GM13976 (cell line): ENCODE measurements around the gene C7orf25.

Source experiments
- DNase-seq: peaks from one replicate; pipeline ENCODE4 v3.0.0; 2012; ENCODE audit warnings: low spot score
- CTCF ChIP-seq: IDR thresholded peaks from 2 replicates; pipeline ENCODE4 v1.5.1; 2012; ENCODE audit warnings: borderline replicate concordance, mild to moderate bottlenecking; ENCODE audit not compliant: insufficient read depth; ENCODE audit errors: extremely low read depth, missing control alignments, control extremely low read depth
- in situ Hi-C: fragments of 300-500 bp; cut with MboI; formaldehyde crosslinking; loops from one replicate; pipeline ENCODE4 v1.12.0; 2022; ENCODE audit warnings: low sequenced_read_pairs, mixed read lengths, inconsistent platforms; ENCODE audit not compliant: unreplicated experiment

The C7orf25 gene

GRCh38 chr7:42931447-42931833, 19.6 kb upstream of the C7orf25 start:
- in situ Hi-C loops: loop anchor here (25.0 kb wide), 2 partner anchors 506 to 906 kb away; no protein-coding TSS in a partner anchor
- DNase-seq: no peak

GRCh38 chr7:42930889-42931288, 19.0 kb upstream of the C7orf25 start:
- no peak for DNase-seq
- TF ChIP-seq CTCF: no peak
- in situ Hi-C loops: loop anchor here (25.0 kb wide), 2 partner anchors 506 to 906 kb away; no protein-coding TSS in a partner anchor

More at GRCh38 chr7:42931447-42931833, 19.6 kb upstream of the C7orf25 start:
- TF ChIP-seq CTCF: no peak

GRCh38 chr7:42929449-42929848, 17.6 kb upstream of the C7orf25 start:
- no peak for TF ChIP-seq CTCF
- in situ Hi-C loops: loop anchor here (25.0 kb wide), 2 partner anchors 508 to 908 kb away; no protein-coding TSS in a partner anchor
- DNase-seq: no peak

- no peak for TF ChIP-seq CTCF
- DNase-seq: no peak
- in situ Hi-C loops: loop anchor here (25.0 kb wide), 2 partner anchors 509 to 909 kb away; no protein-coding TSS in a partner anchor
Measured at GRCh38 chr7:42928754-42929153, 16.9 kb upstream of the C7orf25 start.

- no peak for DNase-seq
- no peak for TF ChIP-seq CTCF
- in situ Hi-C loops: loop anchor here (25.0 kb wide), 2 partner anchors 511 to 911 kb away; no protein-coding TSS in a partner anchor
Measured at GRCh38 chr7:42926204-42926603, 14.3 kb upstream of the C7orf25 start.

- TF ChIP-seq CTCF: no peak
- DNase-seq: no peak
- in situ Hi-C loops: loop anchor here (25.0 kb wide), 2 partner anchors 512 to 912 kb away; no protein-coding TSS in a partner anchor
Measured at GRCh38 chr7:42925630-42926029, 13.8 kb upstream of the C7orf25 start.
